Osteocyte (in vitro differentiated cells): Measurements from ENCODE around the gene ANKRD2. TPM values are rescaled to one million over a fixed set of nuclear protein-coding genes. Genes with fewer than 3 reads are reported as not detected.

Experiments used
- DNase-seq: peaks from one replicate; pipeline ENCODE4 v3.0.0; 2021; ENCODE audit warnings: mixed read lengths; ENCODE audit not compliant: unreplicated experiment; ENCODE audit errors: extremely low spot score
- H3K27ac Mint-ChIP-seq: one replicate; pipeline ENCODE4 v1.8.0; 2021; ENCODE audit warnings: mild to moderate bottlenecking, mixed read lengths; ENCODE audit not compliant: unreplicated experiment
- H3K27me3 Mint-ChIP-seq: one replicate; pipeline ENCODE4 v1.8.0; 2021; ENCODE audit warnings: mixed read lengths; ENCODE audit not compliant: unreplicated experiment
- H3K36me3 Mint-ChIP-seq: one replicate; pipeline ENCODE4 v1.8.0; 2021; ENCODE audit warnings: mixed read lengths; ENCODE audit not compliant: unreplicated experiment
- H3K4me1 Mint-ChIP-seq: one replicate; pipeline ENCODE4 v1.8.0; 2021; ENCODE audit warnings: mixed read lengths; ENCODE audit not compliant: unreplicated experiment
- H3K4me3 Mint-ChIP-seq: one replicate; pipeline ENCODE4 v1.8.0; 2021; ENCODE audit warnings: mild to moderate bottlenecking, moderate library complexity, mixed read lengths; ENCODE audit not compliant: unreplicated experiment
- H3K9me3 Mint-ChIP-seq: one replicate; pipeline ENCODE4 v1.8.0; 2021; ENCODE audit warnings: mixed read lengths; ENCODE audit not compliant: unreplicated experiment
- total RNA-seq: library from RNA; stranded (reverse); gene quantifications from 2 replicates; pipeline ENCODE4 v1.2.1, GENCODE V29; 2021
- TF ChIP-seq, protein P1 (sequence below): fragments of 200-600 bp; sonication (generic); IDR thresholded peaks from 2 replicates; pipeline ENCODE4 v1.5.0; 2021; ENCODE audit warnings: antibody characterized with exemption, mild to moderate bottlenecking, moderate library complexity

ANKRD2 gene
- total RNA-seq, 1 donor from 2014 or later = not detected

DNA sequence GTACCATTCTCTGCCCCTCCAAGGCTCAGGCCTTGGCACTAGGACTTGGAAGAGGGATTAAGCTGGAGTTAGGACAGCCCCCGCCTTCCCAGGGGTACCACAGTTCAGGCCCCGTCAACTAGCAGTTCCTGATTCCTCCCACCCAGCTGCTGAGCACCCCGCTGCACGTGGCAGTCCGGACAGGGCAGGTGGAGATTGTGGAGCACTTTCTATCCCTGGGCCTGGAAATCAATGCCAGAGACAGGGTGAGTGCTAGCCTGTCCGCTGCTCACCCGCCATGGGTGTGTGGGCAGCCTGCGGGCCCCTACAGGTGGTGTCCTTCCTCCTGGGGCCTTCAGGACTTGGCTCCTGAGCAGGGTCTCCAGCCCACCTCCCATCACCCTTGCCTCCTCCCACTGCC is 9.6 kb downstream of the ANKRD2 start:
- Mint-ChIP-seq H3K4me1 (peaks cover 14% of the 10 kb centered on the region), H3K4me3 (no peak overlapping the region), H3K27ac (no peak overlapping the region), H3K36me3 (no peaks in the 10 kb centered on the region), H3K27me3 (no peaks in the 10 kb centered on the region), H3K9me3 (no peaks in the 10 kb centered on the region)
- TF ChIP-seq, protein P1, sequence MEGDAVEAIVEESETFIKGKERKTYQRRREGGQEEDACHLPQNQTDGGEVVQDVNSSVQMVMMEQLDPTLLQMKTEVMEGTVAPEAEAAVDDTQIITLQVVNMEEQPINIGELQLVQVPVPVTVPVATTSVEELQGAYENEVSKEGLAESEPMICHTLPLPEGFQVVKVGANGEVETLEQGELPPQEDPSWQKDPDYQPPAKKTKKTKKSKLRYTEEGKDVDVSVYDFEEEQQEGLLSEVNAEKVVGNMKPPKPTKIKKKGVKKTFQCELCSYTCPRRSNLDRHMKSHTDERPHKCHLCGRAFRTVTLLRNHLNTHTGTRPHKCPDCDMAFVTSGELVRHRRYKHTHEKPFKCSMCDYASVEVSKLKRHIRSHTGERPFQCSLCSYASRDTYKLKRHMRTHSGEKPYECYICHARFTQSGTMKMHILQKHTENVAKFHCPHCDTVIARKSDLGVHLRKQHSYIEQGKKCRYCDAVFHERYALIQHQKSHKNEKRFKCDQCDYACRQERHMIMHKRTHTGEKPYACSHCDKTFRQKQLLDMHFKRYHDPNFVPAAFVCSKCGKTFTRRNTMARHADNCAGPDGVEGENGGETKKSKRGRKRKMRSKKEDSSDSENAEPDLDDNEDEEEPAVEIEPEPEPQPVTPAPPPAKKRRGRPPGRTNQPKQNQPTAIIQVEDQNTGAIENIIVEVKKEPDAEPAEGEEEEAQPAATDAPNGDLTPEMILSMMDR = no peak
- DNase-seq = no peak

DNA sequence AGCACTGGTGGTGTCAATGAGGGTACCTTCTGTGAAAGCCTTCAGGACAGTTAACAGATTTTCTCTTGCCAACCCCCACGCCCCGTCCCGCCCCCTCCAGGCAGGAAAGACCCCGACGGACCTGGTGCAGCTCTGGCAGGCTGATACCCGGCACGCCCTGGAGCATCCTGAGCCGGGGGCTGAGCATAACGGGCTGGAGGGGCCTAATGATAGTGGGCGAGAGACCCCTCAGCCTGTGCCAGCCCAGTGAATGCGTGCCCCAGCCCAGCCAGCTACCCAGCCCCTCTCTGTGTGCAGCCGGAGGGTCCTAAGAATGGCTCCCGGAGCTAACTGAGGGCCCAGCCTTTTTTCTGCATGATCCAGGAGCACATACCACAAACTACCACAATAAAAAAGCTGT is 10.9 kb downstream of the ANKRD2 start:
- TF ChIP-seq, protein P1 = no peak
- H3K4me1 Mint-ChIP-seq = peaks cover 14% of the 10 kb centered on the region
- no peak overlapping the region for H3K27ac Mint-ChIP-seq
- no peaks in the 10 kb centered on the region for H3K36me3 Mint-ChIP-seq
- H3K27me3 Mint-ChIP-seq = no peaks in the 10 kb centered on the region
- H3K9me3 Mint-ChIP-seq = no peaks in the 10 kb centered on the region
- H3K4me3 Mint-ChIP-seq = no peak overlapping the region
- no peak for DNase-seq

DNA sequence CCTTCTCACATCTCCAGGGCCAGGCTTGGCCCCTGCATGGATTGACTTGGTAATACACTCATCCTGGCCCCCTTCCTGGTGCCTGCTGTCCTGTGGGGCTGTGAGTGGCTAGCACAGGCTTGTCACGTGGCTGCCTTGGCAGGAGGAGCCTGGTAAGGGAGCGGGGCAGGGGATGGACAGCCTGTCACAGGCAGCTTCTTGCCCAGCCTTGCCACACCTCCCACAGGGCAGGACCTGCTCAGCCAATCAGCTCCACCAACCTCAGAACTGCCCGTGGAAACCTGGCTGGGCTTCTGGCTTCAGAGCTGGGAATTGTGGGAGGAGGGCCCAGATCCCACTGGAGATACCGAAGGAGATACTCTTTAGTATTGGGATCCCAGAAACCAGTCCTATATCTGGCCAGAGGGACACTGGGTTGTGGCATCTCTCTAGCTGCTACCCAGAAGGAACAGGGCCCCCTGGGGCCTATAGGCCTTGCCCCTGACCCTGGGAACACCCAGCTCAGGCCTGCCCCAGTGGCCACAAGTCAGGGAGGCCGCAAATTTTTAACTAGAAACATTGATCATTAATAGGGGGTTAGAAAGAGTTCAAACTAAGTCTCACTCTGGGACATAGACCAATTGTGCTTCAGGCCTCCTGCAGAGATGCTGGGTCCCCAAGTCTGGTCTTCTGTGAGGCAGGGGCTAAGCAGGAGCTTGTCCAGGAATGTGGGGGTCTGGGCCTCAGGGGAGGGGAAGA is 11.7 kb downstream of the ANKRD2 start, which contains the start of gene HOGA1:
TSS of gene HOGA1 (plus strand) at position 330 of the 738 bp plus-strand sequence. CDS start at position 645, 315 bp downstream.
- no peaks in the 10 kb centered on the region for H3K9me3 Mint-ChIP-seq
- H3K27me3 Mint-ChIP-seq = no peaks in the 10 kb centered on the region
- H3K4me3 Mint-ChIP-seq = no peak within 1 kb of the TSS
- TF ChIP-seq, protein P1 = no peak
- no peak within 1 kb of the TSS for H3K27ac Mint-ChIP-seq
- DNase-seq = no peak
- peaks cover 16% of the 10 kb centered on the region for H3K4me1 Mint-ChIP-seq
- no peaks in the 10 kb centered on the region for H3K36me3 Mint-ChIP-seq

DNA sequence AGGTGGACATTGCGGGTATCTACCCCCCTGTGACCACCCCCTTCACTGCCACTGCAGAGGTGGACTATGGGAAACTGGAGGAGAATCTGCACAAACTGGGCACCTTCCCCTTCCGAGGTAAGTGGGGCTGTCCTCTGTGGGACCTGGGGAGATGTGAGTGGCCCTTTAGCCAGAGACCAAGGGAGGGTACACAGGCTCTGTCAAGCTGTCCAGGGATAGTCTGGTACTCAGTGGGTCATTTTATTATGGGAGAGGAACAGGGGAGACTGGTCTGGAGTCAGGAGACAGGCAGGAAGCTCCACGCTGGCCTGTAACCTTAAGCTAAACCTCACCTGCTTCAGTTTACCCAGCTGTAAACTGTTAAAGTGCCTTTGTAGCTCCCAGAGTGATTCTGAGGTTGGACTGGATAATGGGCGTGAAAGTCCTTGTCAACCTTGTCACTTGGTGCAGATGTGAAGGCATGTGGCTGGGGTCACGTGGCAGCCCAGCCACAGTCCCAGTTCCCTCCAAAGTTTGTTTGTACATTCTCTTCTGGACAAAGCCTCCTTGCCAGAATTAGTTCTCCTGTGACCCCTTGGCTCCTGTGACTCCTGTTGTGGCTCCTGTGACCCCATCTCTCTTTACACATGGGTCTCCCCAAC is 12.3 kb downstream of the ANKRD2 start:
- no peaks in the 10 kb centered on the region for H3K27me3 Mint-ChIP-seq
- DNase-seq = no peak
- H3K36me3 Mint-ChIP-seq = no peaks in the 10 kb centered on the region
- H3K27ac Mint-ChIP-seq = no peak overlapping the region
- peaks cover 16% of the 10 kb centered on the region for H3K4me1 Mint-ChIP-seq
- H3K9me3 Mint-ChIP-seq = no peaks in the 10 kb centered on the region
- no peak overlapping the region for H3K4me3 Mint-ChIP-seq
- TF ChIP-seq, protein P1 = no peak

DNA sequence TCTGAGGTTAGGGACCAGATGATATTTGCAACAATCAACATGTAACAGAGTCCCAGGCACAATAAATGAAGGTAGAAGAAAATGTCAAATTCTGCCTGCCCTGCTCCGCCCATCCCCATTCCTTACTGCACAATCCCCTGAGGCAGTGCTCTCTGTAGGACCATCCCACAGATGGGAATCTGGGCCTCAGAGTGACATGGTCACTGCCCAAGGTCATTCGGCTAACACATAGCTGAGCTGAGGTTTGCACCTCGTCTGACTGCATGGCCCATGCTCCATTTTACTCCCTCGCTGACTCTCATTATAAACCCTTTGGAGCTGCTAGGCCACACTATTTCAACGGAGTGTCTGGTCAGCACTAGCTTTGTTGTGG is 12.8 kb downstream of the ANKRD2 start:
- peaks cover 15% of the 10 kb centered on the region for H3K4me1 Mint-ChIP-seq
- H3K27ac Mint-ChIP-seq = no peak overlapping the region
- H3K9me3 Mint-ChIP-seq = no peaks in the 10 kb centered on the region
- no peak for DNase-seq
- H3K4me3 Mint-ChIP-seq = no peak overlapping the region
- TF ChIP-seq, protein P1 = no peak
- H3K27me3 Mint-ChIP-seq = no peaks in the 10 kb centered on the region
- H3K36me3 Mint-ChIP-seq = no peaks in the 10 kb centered on the region
